ENCODE results near the gene CCM2L. TPM values are rescaled to one million over a fixed set of nuclear protein-coding genes. Genes with fewer than 3 reads are reported as not detected.
A peak's percentile ranks its signal among the peaks of the same experiment; 100 is the strongest.

CCM2L gene
- total RNA-seq, 1 donor from 2014 or later, result 0.75 TPM

- Histone ChIP-seq H3K9me3 (ENCODE audit: low read depth) (no peaks in the 10 kb centered on the region), H4K20me1 (ENCODE audit: low read depth) (no peaks in the 10 kb centered on the region), H3K27ac (no peak overlapping the region), H3F3A (ENCODE audit: low read depth) (peaks cover 17% of the 10 kb centered on the region), H3K9ac (no peak overlapping the region), H2AFZ (replicated peaks) (no peak overlapping the region), H3K4me3 (no peak overlapping the region), H3K4me2 (no peak overlapping the region), H3K36me3 (no peaks in the 10 kb centered on the region), H3K4me1 (peaks cover 6% of the 10 kb centered on the region), H3K27me3 (peaks cover 24% of the 10 kb centered on the region), H3K79me2 (ENCODE audit: low read depth) (no peaks in the 10 kb centered on the region)
- no peaks in the 10 kb centered on the region for H3K36me3 Mint-ChIP-seq
- no peak for DNase-seq (ENCODE audit: low spot score)
- peaks cover 12% of the 10 kb centered on the region for H3K27me3 Mint-ChIP-seq (ENCODE audit: insufficient read depth, low read depth)
- H3K4me1 Mint-ChIP-seq, result peaks cover 33% of the 10 kb centered on the region
- H3K27ac Mint-ChIP-seq, result no peak overlapping the region
- H3K4me3 Mint-ChIP-seq, result no peak overlapping the region
- no peaks in the 10 kb centered on the region for H3K9me3 Mint-ChIP-seq
- TF ChIP-seq EZH2phosphoT487 (IDR thresholded peaks at IDR 0.05), result no peak
- TF ChIP-seq CTCF (IDR thresholded peaks at IDR 0.05), result no peak
- no peak for TF ChIP-seq EZH2 (IDR thresholded peaks at IDR 0.05)
Observed at GRCh38 chr20:32012159-32012688, 2.0 kb downstream of the CCM2L start.

GRCh38 chr20:32013326-32013725 lies 3.1 kb downstream of the CCM2L start:
- Mint-ChIP-seq H3K36me3 (no peaks in the 10 kb centered on the region), H3K27me3 (ENCODE audit: insufficient read depth, low read depth) (peaks cover 17% of the 10 kb centered on the region), H3K4me3 (no peak overlapping the region), H3K27ac (no peak overlapping the region), H3K4me1 (peaks cover 28% of the 10 kb centered on the region), H3K9me3 (no peaks in the 10 kb centered on the region)
- H3K4me2 ChIP-seq, result no peak overlapping the region
- no peak overlapping the region for H3K27ac ChIP-seq
- H2AFZ ChIP-seq (replicated peaks), result no peak overlapping the region
- H3K4me1 ChIP-seq, result no peaks in the 10 kb centered on the region
- no peaks in the 10 kb centered on the region for H3K9me3 ChIP-seq (ENCODE audit: low read depth)
- H3F3A ChIP-seq (ENCODE audit: low read depth), result peaks cover 13% of the 10 kb centered on the region
- no peak for TF ChIP-seq CTCF (IDR thresholded peaks at IDR 0.05)
- no peak for TF ChIP-seq EZH2 (IDR thresholded peaks at IDR 0.05)
- no peak for TF ChIP-seq EZH2phosphoT487 (IDR thresholded peaks at IDR 0.05)
- H3K4me3 ChIP-seq, result no peak overlapping the region
- H3K9ac ChIP-seq, result no peak overlapping the region
- no peaks in the 10 kb centered on the region for H4K20me1 ChIP-seq (ENCODE audit: low read depth)
- no peaks in the 10 kb centered on the region for H3K36me3 ChIP-seq
- peaks cover 34% of the 10 kb centered on the region for H3K27me3 ChIP-seq
- no peaks in the 10 kb centered on the region for H3K79me2 ChIP-seq (ENCODE audit: low read depth)
- DNase-seq (ENCODE audit: low spot score), result no peak

GRCh38 chr20:32017711-32018251 lies 7.5 kb downstream of the CCM2L start:
- peaks cover 14% of the 10 kb centered on the region for H3F3A ChIP-seq (ENCODE audit: low read depth)
- no peak overlapping the region for H3K9ac ChIP-seq
- Mint-ChIP-seq H3K4me3 (peak overlapping the region; percentile 79), H3K36me3 (peaks cover 2% of the 10 kb centered on the region), H3K4me1 (peaks cover 28% of the 10 kb centered on the region), H3K27ac (no peak overlapping the region), H3K9me3 (peaks cover 2% of the 10 kb centered on the region), H3K27me3 (ENCODE audit: insufficient read depth, low read depth) (peaks cover 31% of the 10 kb centered on the region)
- H3K27me3 ChIP-seq, result peaks cover 56% of the 10 kb centered on the region
- H3K4me1 ChIP-seq, result no peaks in the 10 kb centered on the region
- no peaks in the 10 kb centered on the region for H3K9me3 ChIP-seq (ENCODE audit: low read depth)
- H3K4me2 ChIP-seq, result peak overlapping the region; percentile 78
- H4K20me1 ChIP-seq (ENCODE audit: low read depth), result no peaks in the 10 kb centered on the region
- no peak overlapping the region for H3K27ac ChIP-seq
- H3K4me3 ChIP-seq, result peak overlapping the region; percentile 83
- peak; percentile 93 for DNase-seq (ENCODE audit: low spot score)
- H3K36me3 ChIP-seq, result no peaks in the 10 kb centered on the region
- TF ChIP-seq CTCF (IDR thresholded peaks at IDR 0.05) (peak; percentile 53), EZH2 (IDR thresholded peaks at IDR 0.05) (no peak), EZH2phosphoT487 (IDR thresholded peaks at IDR 0.05) (no peak)
- peak overlapping the region; percentile 15 for H2AFZ ChIP-seq (replicated peaks)
- no peaks in the 10 kb centered on the region for H3K79me2 ChIP-seq (ENCODE audit: low read depth)
